Measurements from ENCODE around the gene MLF1.

MLF1 gene

GRCh38 chr3:158574646-158575045 lies 3.7 kb downstream of the MLF1 start:
- no peak for DNase-seq (ENCODE audit: low spot score)

- no peak for DNase-seq (ENCODE audit: low spot score)
Observed at GRCh38 chr3:158590223-158590622, 19.2 kb downstream of the MLF1 start.

- no peak for DNase-seq (ENCODE audit: low spot score)
Observed at GRCh38 chr3:158600787-158601186, 29.8 kb downstream of the MLF1 start.

GRCh38 chr3:158602227-158602626 lies 31.2 kb downstream of the MLF1 start:
- DNase-seq (ENCODE audit: low spot score) = no peak

- DNase-seq (ENCODE audit: low spot score) = no peak
Observed at GRCh38 chr3:158617982-158618875, 47.2 kb downstream of the MLF1 start.

- no peak for DNase-seq (ENCODE audit: low spot score)
Observed at GRCh38 chr3:158625881-158626280, 54.9 kb downstream of the MLF1 start.

GRCh38 chr3:158631981-158632380 lies 61.0 kb downstream of the MLF1 start:
- DNase-seq (ENCODE audit: low spot score) = no peak

- no peak for DNase-seq (ENCODE audit: low spot score)
Observed at GRCh38 chr3:158640646-158641045, 69.7 kb downstream of the MLF1 start.

GRCh38 chr3:158642005-158642404 lies 71.0 kb downstream of the MLF1 start:
- no peak for DNase-seq (ENCODE audit: low spot score)

GRCh38 chr3:158642474-158643210 lies 71.6 kb downstream of the MLF1 start:
- no peak for DNase-seq (ENCODE audit: low spot score)

- DNase-seq (ENCODE audit: low spot score) = peak; percentile 56
Observed at GRCh38 chr3:158644345-158644908, 73.4 kb downstream of the MLF1 start, which contains the start of gene GFM1. TSS of gene GFM1 (plus strand) at chr3:158644527. CDS start at chr3:158644635, 108 bp downstream.

- DNase-seq (ENCODE audit: low spot score) = no peak
Observed at GRCh38 chr3:158649791-158650190, 78.8 kb downstream of the MLF1 start.

GRCh38 chr3:158651192-158651591 lies 80.2 kb downstream of the MLF1 start:
- no peak for DNase-seq (ENCODE audit: low spot score)

GRCh38 chr3:158652463-158652862 lies 81.5 kb downstream of the MLF1 start:
- DNase-seq (ENCODE audit: low spot score) = peak; percentile 17
